Upper lobe of left lung (tissue), 4 donors: ENCODE results near the gene TUBB4B.

Experiments used
- EP300 ChIP-seq, 4 donors: sonication (generic); formaldehyde crosslinking; IDR thresholded peaks; one replicate each; pipeline ENCODE4 v1.5.1; 2017; ENCODE audit warnings: antibody characterized with exemption in 4 of 4, control low read depth in 2 of 4
- POLR2A ChIP-seq, 4 donors: fragments of 450-650 bp; IDR thresholded peaks; one replicate each; pipeline ENCODE4 v1.5.1; 2016 to 2017; ENCODE audit warnings: antibody characterized with exemption in 4 of 4, mild to moderate bottlenecking in 2 of 4
- POLR2AphosphoS5 ChIP-seq, 2 donors: sonication (generic); formaldehyde crosslinking; IDR thresholded peaks; one replicate each; pipeline ENCODE4 v1.5.1; 2017; ENCODE audit warnings: antibody characterized with exemption in 2 of 2
- TF ChIP-seq, protein P1 (sequence below), 6 experiments: fragments of 450-650 bp in 4 of 6; fragments of 200-600 bp in 2 of 6; sonication (generic) in 2 of 6; IDR thresholded peaks; one replicate each; pipeline ENCODE4 v1.5.1; 2016 to 2019; ENCODE audit warnings: antibody characterized with exemption in 6 of 6

GRCh38 chr9:137195525-137196220, 45.4 kb upstream of the TUBB4B start:
- TF ChIP-seq POLR2AphosphoS5 (IDR thresholded peaks at IDR 0.05) = no peak
- TF ChIP-seq, protein P1, sequence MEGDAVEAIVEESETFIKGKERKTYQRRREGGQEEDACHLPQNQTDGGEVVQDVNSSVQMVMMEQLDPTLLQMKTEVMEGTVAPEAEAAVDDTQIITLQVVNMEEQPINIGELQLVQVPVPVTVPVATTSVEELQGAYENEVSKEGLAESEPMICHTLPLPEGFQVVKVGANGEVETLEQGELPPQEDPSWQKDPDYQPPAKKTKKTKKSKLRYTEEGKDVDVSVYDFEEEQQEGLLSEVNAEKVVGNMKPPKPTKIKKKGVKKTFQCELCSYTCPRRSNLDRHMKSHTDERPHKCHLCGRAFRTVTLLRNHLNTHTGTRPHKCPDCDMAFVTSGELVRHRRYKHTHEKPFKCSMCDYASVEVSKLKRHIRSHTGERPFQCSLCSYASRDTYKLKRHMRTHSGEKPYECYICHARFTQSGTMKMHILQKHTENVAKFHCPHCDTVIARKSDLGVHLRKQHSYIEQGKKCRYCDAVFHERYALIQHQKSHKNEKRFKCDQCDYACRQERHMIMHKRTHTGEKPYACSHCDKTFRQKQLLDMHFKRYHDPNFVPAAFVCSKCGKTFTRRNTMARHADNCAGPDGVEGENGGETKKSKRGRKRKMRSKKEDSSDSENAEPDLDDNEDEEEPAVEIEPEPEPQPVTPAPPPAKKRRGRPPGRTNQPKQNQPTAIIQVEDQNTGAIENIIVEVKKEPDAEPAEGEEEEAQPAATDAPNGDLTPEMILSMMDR (IDR thresholded peaks at IDR 0.05) = no peak
- TF ChIP-seq POLR2A (IDR thresholded peaks at IDR 0.05) = no peak
- no peak for TF ChIP-seq EP300 (IDR thresholded peaks at IDR 0.05)
